Adipose tissue (tissue), 3 donors: ENCODE data around the gene OR4C12. TPM values are rescaled to one million over a fixed set of nuclear protein-coding genes. Genes with fewer than 3 reads are reported as not detected.
"Not testable (repeated sequence)": the region's sequence is repeated elsewhere in the genome, so short reads cannot be mapped to it uniquely, and the experiment has no call there.

Experiments
- H3K27ac ChIP-seq: one replicate; pipeline ENCODE4 v1.5.1; 2013; ENCODE audit warnings: low read depth, low read length
- WGBS, 3 donors: extraction: QIAGEN DNeasy Blood & Tissue Kit; methylation state at CpG; one replicate each; pipeline ENCODE4 v1.1.7; 2013; 5-methylcytosine and 5-hydroxymethylcytosine counted together
- polyA plus RNA-seq, 3 donors: library from polyadenylated mRNA; stranded (reverse); fragments of 200-250 nt; gene quantifications; one replicate each; pipeline ENCODE4 v1.2.3, GENCODE V29; 2013
- donor health status: healthy with polysubstance abuse.
- donor health status: Bipolar disorder and iron deficiency.
- donor health status: healthy.

Gene OR4C12
- polyA plus RNA-seq: not detected

DNA sequence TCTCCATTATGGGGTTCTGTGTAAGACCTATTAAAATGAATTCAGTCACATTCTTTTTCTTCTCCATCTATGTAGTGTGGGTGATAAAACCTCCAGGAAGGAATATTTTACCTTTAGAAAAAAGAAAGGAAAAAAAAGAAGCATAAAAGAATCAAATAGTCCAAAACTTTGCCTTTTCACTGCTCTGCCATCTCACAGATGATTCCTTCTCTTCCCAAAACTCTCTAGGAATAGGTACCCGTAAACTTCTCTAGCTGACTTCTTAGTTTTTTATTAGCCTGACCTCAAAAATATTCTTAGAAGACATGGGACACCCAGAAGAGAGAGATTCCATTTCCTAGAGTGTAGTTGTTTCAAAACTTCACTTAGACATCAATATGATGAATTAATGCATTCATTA is at the start of gene OR4C12:
OR4C12 (minus strand) TSS at position 101 of the 400 bp plus-strand sequence; CDS start at position 67, 34 bp downstream.
- WGBS, 3 donors: 34 to 52% (median 42%) methylated on average over 1 of the region's 1 CpG
- H3K27ac ChIP-seq: not testable (repeated sequence)

DNA sequence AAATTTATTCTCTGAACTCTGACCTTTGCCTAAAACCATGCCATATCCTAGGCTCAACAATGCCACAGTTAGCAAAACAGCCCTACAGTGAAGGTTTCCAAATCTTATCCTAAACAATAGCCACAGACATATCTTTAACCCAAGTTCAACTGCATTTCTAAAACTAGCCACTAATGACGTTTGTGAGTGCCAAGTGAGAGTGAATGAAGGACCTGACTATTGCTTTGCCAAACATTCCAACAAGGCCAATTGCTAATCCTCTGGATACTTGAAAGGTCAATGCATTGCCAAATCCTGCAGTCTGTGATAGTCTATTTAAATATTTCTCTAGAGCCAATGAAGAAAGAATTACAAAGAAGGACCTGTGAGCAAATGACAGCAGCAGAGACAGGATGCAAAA is 47.9 kb upstream of the OR4C12 start:
- no peak overlapping the region for H3K27ac ChIP-seq
- WGBS, 3 donors: 37 to 51% (median 46%) methylated on average over 1 of the region's 1 CpG

DNA sequence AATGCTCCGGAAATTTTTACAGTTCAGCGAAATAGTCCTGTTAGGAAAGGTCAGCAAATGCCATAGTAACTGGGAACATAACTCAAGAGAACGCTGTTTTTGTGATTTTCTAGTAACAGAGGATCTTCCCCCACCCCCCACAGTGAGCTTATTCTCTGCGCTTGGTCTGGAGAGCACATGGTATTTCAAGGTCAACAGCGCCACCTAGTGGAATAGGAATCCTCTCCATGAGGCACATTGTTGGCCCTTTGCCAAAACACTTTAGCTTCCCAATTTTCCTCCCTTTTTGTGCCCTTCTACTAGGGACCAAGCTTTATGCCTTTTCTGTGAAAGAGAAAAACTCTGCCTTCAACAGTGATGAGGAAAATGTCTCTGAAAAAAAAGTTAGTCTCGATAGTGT is 13.2 kb upstream of the OR4C12 start:
- WGBS, 3 donors: 34 to 42% (median 40%) methylated on average over 6 of the region's 6 CpGs
- no peak overlapping the region for H3K27ac ChIP-seq

DNA sequence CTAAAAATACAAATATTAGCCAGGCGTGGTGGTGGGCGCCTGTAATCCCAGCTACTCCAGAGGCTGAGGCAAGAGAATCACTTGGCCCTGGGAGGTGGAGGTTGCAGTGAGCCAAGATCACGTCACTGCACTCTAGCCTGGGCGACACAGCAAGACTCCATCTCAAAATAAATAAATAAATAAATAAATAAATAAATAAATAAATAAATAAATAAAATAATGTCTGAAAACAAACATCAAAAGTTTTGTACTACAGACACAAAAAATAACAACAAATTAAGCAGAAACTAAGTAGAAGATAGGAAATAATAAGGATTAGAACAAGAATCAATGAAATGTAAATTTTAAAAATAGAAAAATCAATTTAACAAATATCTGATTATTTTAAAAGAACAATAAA is 8.9 kb downstream of the OR4C12 start:
- 77 to 94% (median 89%) methylated on average over 4 of the region's 4 CpGs for WGBS, 3 donors
- H3K27ac ChIP-seq: not testable (repeated sequence)

DNA sequence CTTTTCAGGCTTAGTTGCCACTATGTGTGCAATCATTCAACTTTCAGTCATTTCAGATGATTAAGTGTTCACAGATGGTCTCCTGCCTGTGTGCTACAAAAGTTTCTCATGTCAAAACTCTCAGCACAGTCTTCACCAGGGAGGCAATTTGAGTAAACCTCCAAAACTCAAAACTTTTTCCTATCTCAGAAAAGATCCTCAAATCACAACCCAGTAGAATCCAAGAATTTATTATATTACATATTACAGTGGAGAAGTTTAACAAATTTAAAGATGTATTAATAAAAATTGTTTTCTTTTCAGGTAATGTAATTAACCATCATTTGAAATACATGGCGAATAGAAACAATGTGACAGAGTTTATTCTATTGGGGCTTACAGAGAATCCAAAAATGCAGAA is 30.2 kb downstream of the OR4C12 start, which contains the start of gene OR4C13:
OR4C13 (plus strand) TSS at position 301 of the 400 bp plus-strand sequence; CDS start at position 333, 32 bp downstream.
- H3K27ac ChIP-seq: no peak within 1 kb of the TSS
- 76 to 88% (median 78%) methylated on average over 1 of the region's 1 CpG for WGBS, 3 donors

DNA sequence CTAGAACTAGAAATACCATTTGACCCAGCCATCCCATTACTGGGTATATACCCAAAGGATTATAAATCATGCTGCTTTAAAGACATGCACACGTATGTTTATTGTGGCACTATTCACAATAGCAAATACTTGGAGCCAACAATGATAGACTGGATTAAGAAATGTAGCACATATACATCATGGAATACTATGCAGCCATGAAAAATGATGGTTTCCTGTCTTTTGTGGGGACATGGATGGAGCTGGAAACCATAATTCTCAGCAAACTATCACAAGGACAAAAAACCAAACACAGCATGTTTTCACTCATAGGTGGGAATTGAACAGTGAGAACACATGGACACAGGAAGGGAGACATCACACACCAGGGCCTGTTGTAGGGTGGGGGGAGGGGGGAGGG is 33.6 kb downstream of the OR4C12 start:
- not testable (repeated sequence) for H3K27ac ChIP-seq
- 42 to 81% (median 63%) methylated on average over 1 of the region's 1 CpG for WGBS, 3 donors

Other genes with a start within 250 kb of the OR4C12 start
- gene OR4C13, start 30.1 kb downstream of the OR4C12 start, polyA plus RNA-seq: not detected
- gene OR4C45, start 50.3 kb upstream of the OR4C12 start, polyA plus RNA-seq: not detected